HG03460 (cell line): ENCODE data around the gene VPS37B.
"Not testable (repeated sequence)": the region's sequence is repeated elsewhere in the genome, so short reads cannot be mapped to it uniquely, and the experiment has no call there.

Experiments
- ATAC-seq: cut with Tn5 transposase; IDR thresholded peaks from one replicate; pipeline ENCODE4 v1.9.1; 2021; ENCODE audit not compliant: unreplicated experiment

Gene VPS37B

DNA sequence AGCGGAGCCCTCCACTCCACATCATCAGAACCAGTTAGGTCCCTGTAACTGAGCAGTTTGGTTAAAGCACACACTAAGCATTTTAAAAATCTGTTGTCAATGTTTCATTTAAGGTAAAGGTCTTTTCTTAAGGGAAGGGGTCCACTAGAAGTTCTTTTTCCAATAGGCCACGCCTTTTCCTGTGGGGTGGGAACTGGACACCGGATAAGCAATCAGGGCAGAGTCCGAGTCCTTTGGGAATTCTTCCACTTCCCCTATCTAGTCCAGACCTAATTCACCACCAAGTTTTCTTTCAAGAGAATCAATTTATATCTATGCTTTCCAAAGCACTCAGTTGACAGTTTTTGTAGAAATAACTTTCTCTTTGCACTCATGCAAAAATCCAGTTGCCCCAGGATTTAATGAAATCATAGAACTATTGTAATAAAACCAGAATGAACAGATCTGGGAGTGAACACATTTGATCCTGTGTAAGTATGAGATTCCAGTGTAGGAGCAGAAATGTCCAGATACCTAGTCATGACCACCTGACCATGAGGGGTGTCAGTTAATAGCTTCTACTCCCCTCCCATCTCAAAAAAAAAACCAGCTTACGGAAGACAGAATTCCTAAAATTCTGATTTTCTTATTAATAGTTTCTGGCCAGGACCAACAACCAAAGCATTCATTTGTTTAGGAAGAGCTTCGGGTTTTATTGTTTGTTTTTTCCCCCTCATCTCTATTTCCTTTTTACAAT lies 11.7 kb downstream of the VPS37B start:
- no peak for ATAC-seq

DNA sequence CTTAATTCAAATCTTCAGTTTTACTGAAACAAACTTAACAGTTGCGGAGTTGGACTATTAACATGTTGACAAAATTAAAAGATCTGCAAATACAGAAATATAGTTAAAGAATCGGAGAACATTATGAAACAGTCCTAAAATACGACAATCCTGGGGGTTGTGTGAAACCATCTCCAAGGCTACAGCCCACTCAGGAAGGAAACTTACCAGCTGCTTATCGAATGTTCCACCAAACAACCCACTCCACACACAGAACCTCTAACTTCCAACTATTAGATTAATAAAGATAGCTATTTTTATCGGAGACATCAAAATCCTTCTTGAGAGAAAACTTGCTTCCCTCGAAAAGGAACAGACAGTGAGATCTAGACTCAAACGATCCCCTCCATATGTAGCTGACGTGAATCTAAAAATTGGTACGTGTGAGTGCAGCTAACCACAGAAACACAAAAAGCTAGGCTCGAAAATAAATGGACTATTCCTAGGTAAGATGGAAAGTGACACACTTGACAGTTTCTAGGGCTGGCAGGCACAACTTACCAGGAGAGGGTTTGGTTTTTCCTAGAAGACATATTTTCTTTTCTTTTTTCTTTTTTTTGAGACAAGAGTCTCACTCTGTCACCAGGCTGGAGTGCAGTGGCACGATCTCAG lies 12.9 kb downstream of the VPS37B start:
- no peak for ATAC-seq

DNA sequence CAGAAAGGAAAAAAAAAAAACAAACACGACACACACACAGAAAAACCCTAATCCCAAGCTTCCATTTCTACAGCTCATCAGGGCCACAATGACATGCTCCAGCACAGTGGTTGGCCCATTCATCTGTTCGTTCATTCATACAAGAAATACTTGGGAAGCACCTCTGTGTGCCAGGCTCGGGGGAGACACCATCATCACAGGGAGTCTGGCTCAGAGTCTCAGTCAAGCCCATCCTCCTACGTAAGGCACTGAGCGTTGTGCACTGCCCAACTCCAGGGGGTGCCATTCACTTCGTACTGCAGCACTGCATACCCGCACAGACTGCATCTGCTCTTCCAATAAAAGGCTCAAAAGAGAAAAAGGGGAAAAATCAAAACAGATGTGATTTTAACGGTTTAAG lies 15.3 kb downstream of the VPS37B start:
- ATAC-seq: no peak

DNA sequence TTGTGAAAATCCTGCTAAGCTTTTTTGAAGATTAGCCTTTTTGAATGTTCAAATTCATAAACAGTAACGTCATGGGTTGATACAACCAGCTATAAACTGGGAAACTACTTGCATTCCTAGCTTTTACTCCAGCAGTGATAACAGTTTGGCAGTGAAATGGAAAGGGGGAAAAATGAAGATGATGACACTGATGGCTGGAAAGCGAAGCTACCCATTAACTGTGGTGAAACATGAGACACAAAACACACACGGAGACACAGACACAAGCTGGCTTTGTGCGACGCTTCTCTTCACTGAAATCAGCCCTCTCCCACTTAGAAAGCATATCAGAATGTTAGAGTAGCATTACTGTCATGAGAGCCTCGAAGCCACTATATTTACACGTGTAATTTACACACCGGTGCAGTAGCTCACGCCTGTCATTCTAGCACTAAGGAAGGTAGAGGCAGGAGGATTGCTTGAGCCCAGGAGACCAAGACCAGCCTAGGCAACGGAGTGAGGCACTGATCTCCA lies 15.7 kb downstream of the VPS37B start:
- ATAC-seq: no peak

DNA sequence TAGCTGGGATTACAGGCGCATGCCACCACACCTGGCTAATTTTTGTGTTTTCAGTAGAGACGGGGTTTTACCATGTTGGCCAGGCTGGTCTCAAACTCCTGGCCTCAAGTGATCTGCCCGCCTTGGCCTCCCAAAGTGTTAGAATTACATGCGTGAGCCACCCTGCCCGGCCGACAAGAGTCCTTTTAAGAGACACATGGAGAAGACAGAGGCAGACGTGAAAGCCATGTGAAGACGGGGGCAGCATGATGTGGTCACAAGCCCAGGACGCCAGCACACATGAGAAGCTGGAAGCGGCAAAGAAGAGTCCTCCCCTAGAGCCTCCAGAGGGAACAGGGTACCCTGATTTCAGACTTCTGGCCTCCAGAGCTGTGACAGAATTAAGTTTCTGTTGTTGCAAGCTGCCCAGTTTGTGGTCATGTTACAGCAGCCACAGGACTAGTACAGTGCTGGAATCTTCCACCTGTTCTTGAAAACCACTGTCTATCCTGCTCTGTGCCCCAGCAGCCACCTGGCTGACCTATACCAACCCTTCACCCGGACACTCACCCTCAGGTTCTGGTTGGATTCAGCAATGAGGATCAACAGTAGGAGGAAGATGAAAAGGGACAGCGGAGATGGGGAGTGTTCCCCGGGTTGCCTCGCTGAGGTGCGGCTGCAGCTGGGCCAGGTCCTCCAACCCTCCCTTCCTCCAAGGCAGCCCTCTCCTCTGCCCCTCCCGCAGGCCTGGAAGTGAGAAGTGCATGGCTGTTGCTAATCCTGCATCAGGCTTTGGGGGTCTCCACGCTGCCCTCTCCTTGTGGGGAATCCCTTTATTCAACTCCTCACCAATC lies 16.9 kb downstream of the VPS37B start:
- no peak for ATAC-seq

DNA sequence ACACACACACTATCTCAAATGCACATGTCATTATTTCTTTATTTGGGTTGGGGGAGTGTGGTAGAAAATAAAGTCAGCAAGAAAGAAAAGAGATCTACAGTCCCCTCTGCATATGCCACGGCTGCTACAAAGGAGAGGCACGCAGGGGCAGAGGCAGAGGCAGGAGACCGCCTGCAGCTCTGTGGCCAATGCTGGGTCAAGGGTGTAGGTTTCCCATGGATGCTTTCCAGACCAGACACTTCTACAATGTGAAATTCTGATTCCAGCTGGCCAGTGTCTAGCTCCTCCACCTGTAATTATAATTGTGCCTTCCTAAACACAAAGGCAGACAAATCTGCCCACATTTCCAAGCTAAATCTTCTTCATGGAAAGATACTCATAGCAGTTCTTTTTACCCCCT lies 19.2 kb downstream of the VPS37B start:
- ATAC-seq: no peak

DNA sequence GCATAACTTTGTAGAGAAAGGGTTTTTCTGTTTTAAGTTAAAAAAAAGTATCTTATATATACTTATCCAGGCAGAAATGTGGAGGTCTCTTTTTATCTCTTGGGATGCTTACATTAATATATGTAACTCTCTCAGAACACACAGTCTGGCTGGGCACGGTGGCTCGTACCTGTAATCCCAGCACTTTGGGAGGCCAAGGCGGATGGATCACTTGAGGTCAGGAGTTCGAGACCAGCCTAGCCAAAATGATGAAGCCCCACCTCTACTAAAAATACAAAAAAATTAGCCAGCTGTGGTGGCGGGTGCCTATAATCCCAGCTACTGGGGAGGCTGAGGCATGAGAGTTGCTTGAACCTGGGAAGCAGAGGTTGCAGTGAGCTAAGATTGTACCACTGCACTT lies 19.6 kb downstream of the VPS37B start:
- not testable (repeated sequence) for ATAC-seq

DNA sequence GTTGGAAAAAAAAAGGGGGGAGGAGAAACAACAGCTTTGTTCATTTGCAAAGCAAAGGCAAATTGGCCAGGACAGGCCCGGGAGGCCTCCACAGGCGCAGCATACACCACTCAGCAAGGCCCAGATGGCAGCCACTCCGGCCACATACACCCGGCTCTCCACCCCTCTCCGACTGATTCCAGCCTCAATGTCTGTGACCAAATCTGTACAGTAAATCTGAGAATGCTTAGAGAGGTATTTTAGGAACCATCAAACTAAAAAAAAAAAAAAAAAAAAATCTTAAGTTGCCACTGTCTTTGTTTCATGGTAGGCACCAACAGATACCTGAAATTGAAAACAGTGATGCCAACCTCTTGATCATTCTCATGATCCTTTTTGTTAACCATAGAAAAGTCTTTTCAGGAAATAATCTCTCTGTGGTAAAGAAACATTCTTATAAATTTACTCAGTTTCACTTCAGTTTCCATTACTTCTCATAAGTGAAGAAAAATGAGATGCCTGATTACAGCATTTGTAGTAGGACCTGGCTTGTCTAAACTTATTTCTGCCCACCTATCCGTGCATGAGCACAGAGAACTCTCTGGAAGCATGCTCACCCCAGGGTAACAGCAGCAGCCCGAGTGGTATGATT lies 20.2 kb downstream of the VPS37B start:
- no peak for ATAC-seq

DNA sequence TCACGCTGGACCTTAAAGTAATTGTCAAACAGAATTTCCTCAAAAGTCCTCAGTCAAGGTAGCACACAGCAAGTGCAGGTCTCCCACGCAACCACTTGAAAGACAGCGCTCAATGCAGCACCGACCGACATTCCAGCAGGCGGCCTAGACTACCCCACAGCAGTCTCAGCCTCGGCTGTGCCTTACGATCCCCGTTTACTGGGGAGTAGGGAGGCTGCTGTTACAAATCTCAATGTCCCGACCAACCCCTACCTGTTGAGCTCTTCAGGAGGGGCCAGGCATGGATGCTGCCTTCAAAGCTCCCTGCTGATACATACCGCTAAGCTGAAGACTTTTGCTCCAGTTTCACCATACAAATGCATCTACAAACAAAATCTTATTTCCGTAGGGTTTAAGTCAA lies 21.8 kb downstream of the VPS37B start:
- no peak for ATAC-seq

DNA sequence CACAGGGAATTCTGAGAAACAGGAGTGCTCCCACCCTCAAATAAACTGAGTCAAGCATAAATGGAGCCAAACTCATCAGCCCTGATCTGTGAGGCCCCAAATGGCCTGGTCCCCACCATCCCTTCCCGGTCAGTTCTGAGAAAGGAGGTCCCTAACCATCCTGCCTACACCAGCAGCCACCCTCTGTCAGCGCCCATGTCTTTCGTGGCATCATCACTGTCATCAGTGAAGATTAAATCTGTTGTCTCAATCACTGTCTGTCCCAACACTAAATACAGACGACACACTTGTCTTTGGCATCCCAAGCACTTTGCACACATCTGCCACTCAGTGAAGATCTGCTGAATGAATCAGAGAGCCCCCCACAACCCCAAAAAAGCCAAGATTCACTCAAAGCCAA lies 22.4 kb downstream of the VPS37B start:
- no peak for ATAC-seq

DNA sequence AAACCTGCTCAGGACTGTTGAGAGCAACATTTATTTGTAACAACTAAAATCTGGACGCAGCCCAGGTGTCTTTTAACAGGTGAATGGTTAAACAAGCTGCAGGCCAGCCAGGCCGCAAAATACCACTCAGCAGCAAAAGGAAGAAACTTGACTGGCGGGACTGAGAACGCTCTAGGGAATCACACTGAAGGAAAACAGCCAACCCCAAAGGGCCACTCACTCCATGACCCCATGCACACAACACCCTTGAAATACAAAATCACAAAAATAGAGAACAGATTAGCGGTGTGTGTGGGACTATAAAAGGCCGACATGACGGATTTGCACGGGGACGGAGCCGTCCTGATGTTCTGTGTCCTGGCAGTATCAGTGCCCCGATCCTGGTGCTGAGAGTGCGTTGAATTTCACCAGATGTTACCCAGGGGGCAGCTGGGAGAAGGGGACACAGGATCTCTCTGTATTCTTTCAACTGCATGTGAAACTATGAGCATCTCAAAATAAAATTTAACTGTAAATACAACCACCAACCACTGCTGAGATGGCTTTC lies 23.0 kb downstream of the VPS37B start:
- ATAC-seq: no peak

DNA sequence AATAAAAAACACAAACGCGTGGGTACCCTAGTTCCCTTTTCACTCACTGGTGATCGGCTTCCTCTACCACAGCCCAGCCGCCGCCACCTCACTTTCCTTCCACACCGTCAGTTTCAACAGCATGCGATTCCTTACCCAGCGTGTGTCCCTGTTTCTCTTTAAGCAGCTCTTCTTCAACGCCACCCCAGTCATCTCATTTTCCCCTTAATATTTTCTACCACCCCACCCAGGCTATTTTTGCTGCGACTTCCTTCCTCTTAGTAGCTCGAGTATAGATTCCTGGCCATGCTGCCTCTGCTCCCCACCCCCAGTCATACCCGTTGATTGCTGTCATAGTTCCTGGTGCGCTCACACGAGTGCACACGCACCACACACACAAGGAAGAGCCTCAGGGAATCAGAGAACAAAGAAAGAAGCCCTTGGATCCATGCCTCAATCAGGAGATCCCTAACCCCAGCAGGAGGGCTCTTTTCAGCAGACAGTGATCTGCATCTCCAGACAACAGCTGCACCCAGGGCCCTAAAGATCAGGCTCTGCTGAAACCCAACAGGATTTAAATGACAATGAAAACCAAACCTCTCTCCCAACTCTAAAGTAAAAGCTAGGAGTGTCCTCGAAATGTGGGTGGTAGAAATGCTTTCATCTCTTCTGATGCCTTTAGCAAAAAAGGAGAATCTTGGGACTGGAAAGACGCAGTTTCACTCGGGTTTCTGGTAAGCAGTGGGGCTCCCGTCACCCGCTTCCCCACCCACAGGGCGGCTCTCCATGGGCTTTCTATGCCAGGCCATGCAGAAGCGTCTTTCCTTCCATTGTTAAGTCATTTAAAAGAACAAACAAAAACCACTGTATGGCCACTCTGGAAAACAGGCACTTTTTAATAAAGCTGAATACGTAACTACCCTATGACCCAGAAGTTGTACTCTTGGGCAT lies 23.8 kb downstream of the VPS37B start:
- peak; percentile 48 for ATAC-seq

DNA sequence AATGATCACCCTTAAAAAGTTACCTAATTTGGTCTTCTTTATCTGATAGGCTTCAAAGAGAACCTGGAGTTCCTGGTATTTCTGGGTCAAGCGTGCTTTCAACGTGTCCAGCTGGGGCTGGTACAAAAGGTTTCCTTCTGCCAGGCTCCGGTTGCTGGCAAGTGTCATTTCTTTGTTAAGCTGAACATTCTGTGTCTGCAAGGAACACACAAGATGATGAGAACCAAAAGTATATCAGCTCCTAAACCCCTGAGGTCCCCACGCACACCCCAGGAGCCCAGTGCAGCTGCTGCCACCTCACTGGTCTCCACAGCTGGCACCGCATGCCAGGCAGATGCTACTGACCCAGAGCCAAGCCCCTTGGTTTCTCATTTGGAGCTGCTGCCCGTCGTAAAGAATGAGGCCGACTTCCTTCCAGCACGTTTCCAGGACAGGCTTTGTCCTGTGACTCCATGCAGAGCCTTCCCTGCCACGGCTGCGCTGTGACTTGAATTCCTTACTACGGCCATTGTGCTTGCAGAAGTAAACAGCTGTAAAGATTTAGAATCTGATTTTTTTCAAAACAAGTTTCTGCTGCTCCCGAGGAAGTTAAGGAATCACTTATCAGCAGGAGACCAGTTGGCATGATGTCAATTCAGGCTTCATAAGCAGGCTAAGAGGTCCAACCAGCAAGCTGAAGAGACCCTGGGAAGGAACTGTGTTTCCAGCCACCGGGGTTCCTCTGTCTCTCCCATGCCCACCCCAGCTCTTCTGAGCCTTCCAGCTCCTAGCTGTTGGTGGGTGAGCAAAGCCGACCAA lies 24.9 kb downstream of the VPS37B start:
- ATAC-seq: no peak

DNA sequence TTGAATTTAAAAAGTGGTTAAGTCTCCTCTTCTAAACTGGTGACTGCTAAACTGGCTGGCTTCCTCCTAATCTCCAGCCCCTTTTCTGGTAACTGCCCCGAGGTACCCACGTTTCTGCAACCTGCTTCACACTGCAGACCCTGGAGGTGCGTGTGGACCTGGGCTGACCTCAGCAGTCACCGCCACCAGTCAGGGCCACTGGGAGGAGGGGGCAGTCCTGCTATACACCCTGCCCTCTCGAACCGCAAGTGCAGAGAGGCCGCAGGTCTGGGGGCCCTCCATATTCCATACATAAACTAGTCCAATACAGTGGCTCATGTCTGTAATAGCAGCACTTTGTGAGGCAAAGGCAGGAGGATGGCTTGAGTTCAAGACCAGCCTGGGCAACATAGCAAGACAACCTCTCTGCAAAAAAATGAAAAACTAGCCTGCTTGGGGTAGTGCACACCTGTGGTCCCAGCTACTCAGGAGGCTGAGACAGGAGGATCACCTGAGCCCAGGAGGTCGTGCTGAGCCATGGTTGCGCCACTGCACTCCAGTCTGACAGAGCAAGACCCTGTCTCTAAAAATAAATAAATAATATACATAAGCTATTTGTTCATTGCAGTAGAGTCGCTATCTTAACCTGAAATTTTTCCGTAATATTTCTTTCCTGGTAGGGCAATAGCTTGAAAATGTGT lies 25.6 kb downstream of the VPS37B start:
- ATAC-seq: no peak

DNA sequence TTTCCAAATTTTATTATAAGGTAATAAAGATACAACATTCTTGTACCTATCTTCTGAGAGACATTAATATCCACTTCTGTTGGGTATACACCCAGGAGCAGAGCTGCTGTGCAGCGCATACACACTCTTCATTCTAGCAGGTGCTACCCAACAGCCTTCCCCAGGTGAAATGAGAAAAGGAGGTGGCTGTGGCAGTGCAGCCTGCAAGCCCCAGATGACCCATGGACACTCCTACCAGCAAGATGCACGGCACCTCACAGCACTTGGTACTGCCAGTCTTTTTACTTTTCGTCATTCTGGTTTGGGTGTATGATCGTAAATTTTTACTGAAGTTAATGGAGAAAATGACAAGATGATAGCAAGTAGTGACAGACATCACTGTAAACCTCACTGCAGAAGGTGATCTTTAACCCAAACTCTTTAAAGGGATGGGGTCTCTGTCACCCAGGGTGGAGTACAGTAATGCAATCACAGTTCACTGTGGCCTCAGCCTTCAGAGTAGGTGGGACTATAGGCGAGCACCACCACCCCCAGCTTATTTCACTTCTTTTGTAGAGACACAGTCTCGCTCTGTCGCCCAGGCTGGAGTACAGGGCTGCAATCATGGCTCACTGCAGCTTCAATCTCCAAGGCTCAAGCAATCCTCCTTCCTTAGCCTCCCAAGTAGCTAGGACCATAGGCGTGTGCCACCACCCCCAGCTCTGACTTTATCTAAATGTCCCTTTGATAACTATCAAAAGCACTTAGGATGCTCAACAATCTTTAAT lies 26.5 kb downstream of the VPS37B start:
- no peak for ATAC-seq

DNA sequence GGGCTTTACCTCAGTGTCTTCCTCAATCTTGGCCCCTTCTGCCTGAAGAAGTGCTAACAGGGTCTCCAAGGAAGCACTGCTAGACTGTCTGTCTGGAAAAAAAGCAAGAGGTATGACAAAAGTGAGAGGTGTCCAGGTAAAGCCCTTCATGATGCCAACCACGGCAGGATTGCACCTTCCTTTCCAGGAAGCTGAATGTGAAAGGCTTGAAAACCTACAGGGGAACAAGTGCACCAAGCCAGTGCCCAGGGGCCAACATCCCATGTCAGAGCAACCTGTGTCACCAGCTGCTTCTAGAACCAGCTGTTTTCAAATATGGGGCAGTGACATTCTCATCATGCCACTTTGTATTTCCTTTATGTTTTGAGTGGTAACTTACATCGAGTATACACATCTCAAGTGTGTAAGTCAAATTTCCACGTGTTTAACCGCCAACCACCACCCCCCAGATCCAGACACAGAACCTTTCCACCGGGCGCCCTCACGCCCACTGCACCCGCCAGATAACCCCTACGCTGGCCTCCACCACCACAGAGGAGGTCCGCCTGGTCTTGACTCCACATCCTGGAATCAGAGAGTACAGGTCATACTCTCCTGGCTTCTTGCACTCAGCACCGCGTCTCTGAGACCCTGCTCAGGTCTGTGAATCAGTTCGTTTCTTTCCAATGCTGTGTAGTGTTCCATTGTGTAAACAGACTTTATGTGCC lies 27.3 kb downstream of the VPS37B start:
- no peak for ATAC-seq
